ENCODE data around the gene HS1BP3. TPM values are rescaled to one million over a fixed set of nuclear protein-coding genes. Genes with fewer than 3 reads are reported as not detected.
A peak's percentile ranks its signal among the peaks of the same experiment; 100 is the strongest.

HS1BP3 gene
- total RNA-seq, 4 donors from 2014 or later = 30.4 to 44.6 (median 36.8) TPM

- no peak overlapping the region for H3K4me3 ChIP-seq (ENCODE audit: low read depth, poor library complexity, severe bottlenecking)
- peak in 1 of 2 donors; percentile 78 for DNase-seq (ENCODE audit: low spot score in 2 of 2)
- 82 to 83% methylated on average over 14 of the region's 14 CpGs for WGBS, 2 donors
- intact Hi-C loops (cut with DNase I; ENCODE audit: low total_unique reads) = no loop called here
- TF ChIP-seq POLR2A (IDR thresholded peaks at IDR 0.05) = no peak
- TF ChIP-seq CTCF (IDR thresholded peaks at IDR 0.05) = no peak
Observed at GRCh38 chr2:20589975-20590703, 60.8 kb downstream of the HS1BP3 start.

GRCh38 chr2:20588918-20589871 lies 61.7 kb downstream of the HS1BP3 start:
- no peak for TF ChIP-seq POLR2A (IDR thresholded peaks at IDR 0.05)
- peak in 1 of 2 donors; percentile 77 for DNase-seq (ENCODE audit: low spot score in 2 of 2)
- intact Hi-C loops (cut with DNase I; ENCODE audit: low total_unique reads) = no loop called here
- 78 to 84% methylated on average over 7 to 11 of the region's 11 CpGs for WGBS, 2 donors
- H3K4me3 ChIP-seq (ENCODE audit: low read depth, poor library complexity, severe bottlenecking) = no peak overlapping the region

- intact Hi-C loops (cut with DNase I; ENCODE audit: low total_unique reads) = no loop called here
- no peak for TF ChIP-seq POLR2A (IDR thresholded peaks at IDR 0.05)
- no peak for TF ChIP-seq CTCF (IDR thresholded peaks at IDR 0.05)
- 80 to 88% methylated on average over 22 of the region's 22 CpGs for WGBS, 2 donors
- DNase-seq (ENCODE audit: low spot score in 2 of 2) = no peak
- no peak overlapping the region for H3K4me3 ChIP-seq (ENCODE audit: low read depth, poor library complexity, severe bottlenecking)
Observed at GRCh38 chr2:20585710-20586594, 64.9 kb downstream of the HS1BP3 start.

GRCh38 chr2:20585359-20585709 lies 65.6 kb downstream of the HS1BP3 start:
- DNase-seq (ENCODE audit: low spot score in 2 of 2) = no peak
- H3K4me3 ChIP-seq (ENCODE audit: low read depth, poor library complexity, severe bottlenecking) = no peak overlapping the region
- TF ChIP-seq POLR2A (IDR thresholded peaks at IDR 0.05) = no peak
- no peak for TF ChIP-seq CTCF (IDR thresholded peaks at IDR 0.05)
- WGBS, 2 donors = 80 to 87% methylated on average over 5 of the region's 5 CpGs
- intact Hi-C loops (cut with DNase I; ENCODE audit: low total_unique reads) = no loop called here

GRCh38 chr2:20584399-20585358 lies 66.2 kb downstream of the HS1BP3 start:
- no peak for TF ChIP-seq POLR2A (IDR thresholded peaks at IDR 0.05)
- TF ChIP-seq CTCF (IDR thresholded peaks at IDR 0.05) = no peak
- no peak overlapping the region for H3K4me3 ChIP-seq (ENCODE audit: low read depth, poor library complexity, severe bottlenecking)
- 73 to 77% methylated on average over 8 to 11 of the region's 11 CpGs for WGBS, 2 donors
- intact Hi-C loops (cut with DNase I; ENCODE audit: low total_unique reads) = no loop called here
- DNase-seq (ENCODE audit: low spot score in 2 of 2) = peak in 1 of 2 donors; percentile 51

Data from lower leg skin (tissue), 4 donors.